HG02678 (cell line): ENCODE results near the gene RPS15.

ENCODE experiments used
- ATAC-seq: cut with Tn5 transposase; IDR thresholded peaks from one replicate; pipeline ENCODE4 v1.9.1; 2021; ENCODE audit warnings: mild to moderate bottlenecking, moderate library complexity; ENCODE audit not compliant: unreplicated experiment

Gene RPS15

DNA sequence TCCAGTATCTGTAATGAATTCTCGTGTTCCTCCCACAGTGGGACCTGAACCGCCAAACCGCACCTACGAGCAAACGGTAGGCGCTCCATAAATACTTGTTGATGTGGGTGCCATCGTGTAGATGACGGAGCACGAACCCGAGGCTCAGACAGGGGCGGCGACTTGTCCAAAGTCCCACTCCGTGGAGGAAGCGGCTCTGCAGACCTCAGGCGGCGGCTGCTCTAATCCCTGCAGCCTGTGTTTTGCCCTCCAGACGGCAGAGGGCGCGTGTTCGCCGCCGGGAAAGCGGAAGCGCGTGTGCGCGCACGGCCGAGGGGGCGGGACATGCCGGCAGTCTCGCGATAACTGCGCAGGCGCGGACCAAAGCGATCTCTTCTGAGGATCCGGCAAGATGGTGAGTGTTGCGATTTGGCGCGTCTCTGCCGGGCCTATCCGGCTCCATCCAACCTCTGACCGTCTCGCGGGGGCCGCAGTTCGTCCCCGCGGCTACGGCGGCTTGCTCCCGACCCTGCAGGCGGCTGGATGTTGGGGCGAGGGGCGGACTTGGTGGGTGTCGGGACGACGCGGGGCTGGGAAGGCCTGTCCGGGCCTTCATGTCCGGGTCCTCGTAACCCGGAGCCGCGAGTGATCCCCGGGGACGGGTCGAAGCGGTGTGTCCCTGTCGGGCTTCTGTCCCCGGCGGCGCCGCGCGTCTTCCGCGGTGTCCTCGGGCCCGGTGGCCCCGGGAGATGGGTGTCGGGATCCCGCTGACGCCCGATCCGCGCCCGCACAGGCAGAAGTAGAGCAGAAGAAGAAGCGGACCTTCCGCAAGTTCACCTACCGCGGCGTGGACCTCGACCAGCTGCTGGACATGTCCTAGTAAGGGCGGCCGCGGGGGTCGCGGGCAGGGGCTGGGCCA is at the start of gene RPS15:
Gene RPS15, plus strand, starts transcription at position 362 of the 898 bp plus-strand sequence. Its CDS starts 30 bp downstream, at position 392.
- ATAC-seq = peak; percentile 82

DNA sequence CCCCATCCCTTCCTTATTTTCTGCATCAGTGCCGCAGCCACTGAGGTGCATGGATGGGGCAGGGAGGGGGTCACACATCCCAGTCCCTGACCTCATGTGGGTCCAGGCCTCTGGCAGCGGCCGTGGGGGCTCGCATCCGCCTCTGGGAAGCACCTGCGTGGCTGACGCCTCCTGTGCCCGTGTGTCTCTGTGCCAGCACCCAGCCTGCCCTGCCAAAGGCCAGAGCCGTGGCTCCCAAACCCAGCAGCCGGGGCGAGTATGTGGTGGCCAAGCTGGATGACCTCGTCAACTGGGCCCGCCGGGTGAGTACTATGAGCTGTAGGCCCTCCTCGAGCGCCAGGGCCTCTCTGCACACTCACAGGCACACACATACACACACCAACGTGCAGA is 49.6 kb upstream of the RPS15 start:
- ATAC-seq = no peak

DNA sequence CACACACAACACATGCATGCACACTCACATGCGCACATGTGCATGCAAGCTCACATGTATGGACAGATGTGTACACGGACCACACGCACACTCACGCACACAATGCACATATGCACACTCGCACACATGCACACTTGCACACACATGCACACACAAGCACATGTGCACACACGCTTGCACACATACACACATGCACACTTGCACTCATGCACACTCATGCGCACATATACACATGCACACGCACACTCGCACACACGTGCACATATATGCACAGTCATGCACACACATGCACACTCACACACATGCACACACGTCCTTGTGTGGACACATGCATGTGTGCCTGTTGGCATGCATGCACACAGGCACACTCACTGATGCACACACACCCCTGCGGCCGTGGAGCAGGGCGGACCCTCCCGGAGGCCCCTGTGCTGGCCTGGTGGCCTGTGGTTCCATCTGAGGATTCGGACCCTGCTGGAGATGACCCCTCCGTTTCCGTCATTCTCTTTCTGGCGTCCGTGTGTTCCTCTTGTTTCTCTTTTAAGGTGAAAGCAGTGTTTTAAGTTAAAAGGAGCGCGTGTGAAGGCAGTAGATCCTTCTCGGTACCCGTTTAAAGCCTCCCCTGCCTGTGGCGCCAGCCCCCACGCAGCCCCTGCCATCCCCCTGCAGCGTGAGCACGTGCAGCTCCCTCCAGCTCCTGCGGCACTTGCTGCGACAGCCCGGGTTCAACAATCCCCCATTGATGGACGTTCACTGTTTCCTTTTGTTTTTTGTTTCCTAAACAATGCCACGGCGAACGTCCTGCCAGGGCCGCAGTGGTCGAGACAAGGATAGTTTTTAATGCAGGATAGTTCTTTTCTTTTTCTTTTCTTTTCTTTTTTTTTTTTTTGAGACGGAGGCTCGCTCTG is 48.9 kb upstream of the RPS15 start:
- ATAC-seq = no peak

DNA sequence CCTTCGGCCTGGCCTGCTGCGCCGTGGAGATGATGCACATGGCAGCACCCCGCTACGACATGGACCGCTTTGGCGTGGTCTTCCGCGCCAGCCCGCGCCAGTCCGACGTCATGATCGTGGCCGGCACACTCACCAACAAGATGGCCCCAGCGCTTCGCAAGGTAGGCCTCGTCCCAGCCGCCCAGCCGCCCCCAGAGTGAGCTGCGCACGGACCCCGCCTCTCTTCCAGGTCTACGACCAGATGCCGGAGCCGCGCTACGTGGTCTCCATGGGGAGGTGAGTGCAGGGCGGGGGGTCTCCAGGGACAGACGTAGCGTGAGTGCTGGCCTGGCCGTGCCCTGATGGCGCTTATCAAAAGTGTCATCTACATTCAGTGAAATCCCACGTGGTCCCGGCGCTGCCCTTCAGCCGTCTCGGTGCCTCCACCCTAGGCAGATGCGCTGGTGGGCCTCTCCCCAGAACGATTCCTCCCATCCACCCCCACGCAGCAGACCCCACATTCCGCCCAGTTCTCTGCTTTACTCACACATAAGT is 47.2 kb upstream of the RPS15 start:
- ATAC-seq = no peak

DNA sequence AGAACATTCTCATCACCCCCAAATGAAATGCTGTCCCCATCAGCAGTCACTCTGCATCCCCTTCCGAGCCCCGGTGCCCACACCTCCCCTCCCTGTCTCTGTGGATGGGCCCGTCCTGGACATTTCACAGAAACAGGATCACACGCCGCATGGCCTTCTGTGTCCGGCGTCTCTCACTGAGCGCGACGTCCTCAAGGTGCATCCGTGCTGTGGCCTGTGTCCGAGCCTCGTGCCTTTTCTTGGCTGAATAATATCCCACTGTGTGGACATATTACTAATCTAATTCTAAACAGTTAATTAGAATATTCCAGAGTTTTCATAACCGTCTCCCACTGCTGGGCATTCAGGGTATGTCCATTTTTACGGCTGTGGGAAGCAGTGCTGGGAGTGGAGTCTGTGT is 45.8 kb upstream of the RPS15 start:
- ATAC-seq = no peak

DNA sequence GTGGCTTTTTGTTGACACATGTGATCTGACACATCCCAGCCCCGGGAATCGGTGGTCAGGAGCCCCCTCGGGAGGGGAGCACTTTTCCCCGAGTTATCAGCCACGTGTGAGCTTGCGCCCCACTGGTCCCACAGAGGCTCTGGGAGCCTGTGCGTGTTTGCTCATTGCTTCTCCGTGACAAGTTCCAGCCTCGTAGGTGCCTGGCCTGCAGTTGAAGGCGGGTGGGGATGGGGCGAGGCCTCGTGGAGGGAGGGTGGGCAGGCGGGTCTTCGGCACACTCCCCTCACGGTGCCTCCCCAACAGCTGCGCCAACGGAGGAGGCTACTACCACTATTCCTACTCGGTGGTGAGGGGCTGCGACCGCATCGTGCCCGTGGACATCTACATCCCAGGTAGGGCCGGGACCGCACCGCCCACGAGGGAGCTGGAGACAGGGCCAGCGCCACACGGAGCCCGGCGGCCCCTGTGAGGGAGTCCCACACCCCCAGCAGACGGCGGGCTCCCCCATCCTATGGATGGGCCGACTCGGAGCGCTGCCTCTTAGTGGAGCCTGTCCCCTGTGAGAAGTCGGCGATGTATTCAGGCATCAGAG is 45.2 kb upstream of the RPS15 start:
- no peak for ATAC-seq

DNA sequence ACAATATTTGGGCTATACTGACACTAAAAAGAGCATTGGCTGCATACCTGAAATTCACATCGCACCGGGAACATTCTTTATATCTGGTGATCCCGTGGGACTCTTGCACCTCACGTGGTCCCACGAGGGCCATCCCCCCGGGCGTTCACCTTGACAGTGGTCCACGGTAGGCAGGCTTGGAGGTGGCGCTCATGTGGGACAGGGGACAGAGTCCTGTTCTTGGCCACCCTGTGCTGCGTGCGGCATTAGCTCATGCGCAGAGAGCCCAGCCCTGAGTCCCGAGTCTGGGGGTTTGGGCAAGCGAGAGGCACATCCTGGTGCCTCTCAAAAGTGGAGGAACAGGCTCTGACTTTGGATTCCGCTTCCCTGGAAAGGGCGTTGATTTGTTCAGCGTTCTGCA is 44.4 kb upstream of the RPS15 start:
- no peak for ATAC-seq

DNA sequence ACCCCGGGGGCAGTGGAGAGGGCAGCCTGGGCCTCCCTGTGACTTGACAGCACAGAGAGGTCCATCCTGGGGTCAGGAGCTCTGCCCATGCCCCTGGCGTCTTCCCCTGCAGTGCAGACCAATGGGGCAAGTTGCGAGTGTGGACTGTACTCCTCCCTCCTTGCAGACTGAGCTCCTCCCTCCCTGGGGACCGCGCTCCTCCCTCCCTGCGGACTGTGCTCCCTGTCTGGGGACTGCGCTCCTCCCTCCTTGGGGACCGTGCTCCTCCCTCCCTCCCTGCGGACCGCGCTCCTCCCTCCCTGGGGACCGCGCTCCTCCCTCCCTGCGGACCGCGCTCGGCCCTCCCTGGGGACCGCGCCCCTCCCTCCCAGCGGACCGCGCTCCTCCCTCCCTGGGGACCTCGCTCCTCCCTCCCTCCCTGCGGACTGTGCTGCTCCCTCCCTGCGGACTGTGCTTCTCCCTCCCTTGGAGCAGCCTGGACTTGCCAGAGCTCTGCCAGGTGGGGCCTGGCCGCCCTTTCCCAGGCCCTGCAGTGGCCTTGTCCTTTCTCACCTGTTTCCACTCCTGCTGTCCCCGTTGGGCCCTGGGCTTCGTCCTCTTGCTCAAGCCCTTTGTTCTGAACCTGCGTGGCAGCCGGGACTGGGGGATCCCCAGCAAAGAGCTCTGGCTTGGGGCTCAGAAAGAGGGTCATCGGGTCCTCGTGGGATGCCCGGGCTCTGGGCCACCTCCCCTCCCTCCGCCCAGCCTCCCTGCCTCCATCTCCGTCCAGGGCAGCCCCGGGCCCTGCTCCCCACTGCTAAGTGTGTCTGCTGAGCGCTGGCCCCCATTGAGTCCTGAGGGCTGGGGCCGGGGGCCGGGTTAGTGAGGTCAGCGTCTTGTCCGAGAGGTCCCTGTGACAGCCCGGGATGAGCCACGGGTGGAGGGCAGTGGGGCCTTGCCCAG is 43.7 kb upstream of the RPS15 start:
- ATAC-seq = no peak

DNA sequence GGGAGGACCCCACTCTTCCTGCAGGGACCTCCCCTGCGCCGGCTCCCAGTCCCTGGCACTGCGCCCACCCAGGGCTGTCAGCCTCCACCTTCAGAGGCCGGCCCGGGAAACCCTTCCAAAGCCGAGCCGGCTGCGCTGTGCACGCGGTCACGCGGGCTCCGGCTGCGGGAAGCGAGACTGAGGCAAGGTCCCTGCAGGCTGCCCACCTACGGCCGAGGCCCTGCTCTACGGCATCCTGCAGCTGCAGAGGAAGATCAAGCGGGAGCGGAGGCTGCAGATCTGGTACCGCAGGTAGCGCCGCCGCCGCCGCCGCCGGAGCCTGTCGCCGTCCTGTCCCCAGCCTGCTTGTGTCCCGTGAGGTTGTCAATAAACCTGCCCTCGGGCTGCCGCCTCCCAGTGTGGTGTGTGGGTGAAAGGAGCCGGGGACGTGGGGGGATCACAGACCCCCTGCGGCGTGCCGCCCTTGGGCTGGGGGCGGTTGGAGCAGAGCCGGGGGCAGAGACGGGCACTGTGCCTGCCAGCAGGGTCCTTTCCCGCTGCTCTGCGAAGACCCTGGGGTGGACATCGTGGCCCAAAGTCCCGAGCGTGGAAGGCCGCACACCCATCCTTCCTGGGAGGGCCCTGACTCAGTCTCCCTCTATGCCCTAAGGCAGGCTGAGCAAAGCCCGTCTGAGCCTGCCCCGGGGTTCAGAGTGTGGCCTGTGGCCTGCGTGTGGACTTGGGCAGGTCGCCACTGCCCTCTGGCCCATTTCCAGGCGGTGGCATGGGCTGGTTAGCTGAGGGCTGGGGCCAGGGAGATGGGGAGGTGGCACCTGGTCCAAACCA is 42.8 kb upstream of the RPS15 start:
- no peak for ATAC-seq

DNA sequence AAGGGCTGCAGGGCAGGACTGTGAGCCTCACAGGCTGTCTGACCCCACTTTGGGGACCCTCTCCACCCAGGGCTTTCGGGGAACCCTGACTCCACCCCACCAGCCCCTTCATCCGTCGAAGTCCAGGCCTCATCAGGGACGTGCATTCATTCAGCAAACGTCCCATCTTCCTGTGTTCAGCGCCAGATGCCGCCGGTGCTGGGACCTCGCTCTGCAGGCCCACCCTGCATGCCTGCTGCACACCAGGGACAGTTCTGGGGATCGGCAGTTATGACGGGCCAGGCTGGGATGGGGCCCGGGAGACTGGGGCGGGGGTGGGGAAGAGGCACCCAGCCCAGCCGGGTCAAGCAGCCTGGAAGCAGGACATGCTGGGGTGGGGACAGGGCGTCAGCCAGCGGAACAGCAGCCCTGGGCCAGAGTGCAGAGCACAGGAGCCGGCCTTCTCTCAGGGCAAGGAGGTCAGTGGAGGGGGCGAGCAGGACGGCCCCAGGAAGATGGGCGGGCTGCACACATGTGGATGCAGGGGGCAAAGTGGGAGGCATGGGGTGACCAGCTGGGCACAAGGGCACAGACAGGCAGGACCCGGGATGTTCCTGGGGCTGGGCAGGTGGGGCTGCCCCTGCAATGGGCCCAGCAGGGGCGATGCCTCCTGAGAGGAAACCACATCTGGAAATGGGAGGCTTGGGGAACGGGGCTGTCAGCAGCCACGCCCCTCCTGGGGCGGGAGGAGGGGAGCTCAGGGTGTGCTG is 42.0 kb upstream of the RPS15 start:
- ATAC-seq = no peak

DNA sequence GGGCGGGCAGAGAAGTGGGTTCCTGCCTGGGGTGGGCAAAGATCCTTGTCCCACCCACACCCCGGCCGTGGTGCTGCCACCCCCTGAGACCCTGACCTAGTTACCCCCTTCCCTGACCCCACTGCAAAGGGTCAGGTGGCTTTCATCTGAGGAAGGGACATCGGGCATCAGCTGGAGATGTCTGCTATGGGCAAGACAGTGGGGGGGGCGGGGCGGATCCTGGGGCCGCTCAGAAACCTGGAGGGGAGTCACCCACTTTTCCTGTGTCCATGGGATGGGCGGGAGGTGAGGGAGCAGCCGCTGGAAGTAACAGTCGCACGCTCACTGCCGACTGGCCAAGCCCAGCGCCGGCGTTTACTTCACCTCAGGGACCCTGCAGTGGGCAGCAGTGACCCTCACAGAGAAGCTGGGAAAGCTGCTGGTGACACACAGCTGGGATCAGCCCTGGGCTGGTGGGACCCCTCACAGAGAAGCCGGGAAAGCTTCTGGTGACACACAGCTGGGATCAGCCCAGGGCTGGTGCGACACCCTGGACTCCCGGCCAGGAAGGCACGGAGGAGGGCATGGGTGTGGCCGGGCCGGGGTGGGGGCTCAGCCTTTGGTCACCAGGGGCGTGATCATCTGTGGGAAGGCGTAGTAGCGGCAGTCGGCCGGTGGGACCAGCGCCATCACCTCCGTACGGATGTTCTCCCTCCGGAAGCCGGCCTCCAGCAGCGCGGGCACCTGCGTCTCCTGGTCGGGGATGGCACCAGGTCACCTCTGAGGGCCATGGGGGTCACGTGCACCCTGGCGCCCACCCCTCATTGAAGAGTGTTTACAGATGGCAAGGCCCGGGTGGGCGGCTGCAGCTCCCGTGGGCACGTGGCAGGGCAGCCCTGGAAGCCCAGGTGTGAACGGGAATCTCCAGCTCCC is 41.2 kb upstream of the RPS15 start:
- no peak for ATAC-seq

DNA sequence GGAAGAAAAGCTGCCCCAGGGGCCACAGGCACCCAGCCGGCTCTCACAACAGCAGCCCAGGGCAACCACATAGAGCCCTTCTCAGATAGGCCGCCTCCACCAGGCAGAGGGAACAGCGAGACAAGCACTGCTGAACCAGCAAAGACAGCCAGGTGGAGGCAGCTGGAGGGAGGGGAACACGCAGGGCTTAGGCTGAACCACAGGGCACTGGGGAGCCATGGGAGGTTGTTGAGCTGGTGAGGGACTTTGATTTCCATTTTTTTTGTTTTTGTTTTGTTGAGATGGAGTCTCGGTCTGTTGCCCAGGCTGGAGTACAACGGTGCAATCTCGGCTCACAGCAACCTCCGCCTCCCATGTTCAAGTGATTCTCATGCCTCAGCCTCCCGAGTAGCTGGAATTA is 40.4 kb upstream of the RPS15 start:
- ATAC-seq = no peak

DNA sequence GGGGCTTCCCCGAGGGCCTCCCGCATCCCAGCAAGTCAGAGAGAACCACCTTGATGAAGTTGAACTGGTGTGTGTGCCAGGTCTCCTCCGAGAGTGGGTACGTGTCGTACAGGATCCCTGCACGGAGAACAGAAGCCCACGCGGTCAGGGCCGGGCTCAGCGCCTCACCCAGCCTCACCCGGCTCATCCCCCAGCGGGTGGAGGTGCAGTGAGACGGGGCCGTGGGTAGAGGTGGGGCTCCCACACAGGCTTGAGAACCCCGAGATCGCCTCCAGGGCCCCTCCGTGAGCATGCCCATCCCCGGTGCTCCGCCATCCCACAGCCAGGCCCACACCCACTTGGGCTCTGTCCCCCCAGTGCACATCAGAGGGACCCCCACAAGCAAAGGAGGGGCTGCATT is 39.1 kb upstream of the RPS15 start:
- ATAC-seq = no peak

DNA sequence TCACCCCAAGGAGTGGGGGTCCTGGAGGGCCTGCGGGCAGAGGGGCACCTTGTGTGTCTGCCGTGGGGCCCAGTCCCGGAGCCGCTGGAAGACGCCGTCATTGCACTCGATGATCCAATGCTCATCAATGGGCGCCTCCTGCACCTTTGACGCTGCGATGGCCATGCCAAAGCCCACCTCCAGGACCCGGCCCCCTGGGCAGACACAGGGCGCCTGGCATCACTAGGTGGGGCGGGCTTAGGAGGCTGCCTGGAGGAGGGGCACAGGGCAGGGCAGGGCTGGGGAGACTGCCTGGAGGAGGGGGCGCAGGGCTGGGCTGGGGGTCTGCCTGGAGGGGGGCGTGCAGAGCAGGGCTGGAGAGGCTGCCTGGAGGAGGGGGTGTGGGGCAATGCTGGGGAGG is 38.5 kb upstream of the RPS15 start:
- no peak for ATAC-seq

DNA sequence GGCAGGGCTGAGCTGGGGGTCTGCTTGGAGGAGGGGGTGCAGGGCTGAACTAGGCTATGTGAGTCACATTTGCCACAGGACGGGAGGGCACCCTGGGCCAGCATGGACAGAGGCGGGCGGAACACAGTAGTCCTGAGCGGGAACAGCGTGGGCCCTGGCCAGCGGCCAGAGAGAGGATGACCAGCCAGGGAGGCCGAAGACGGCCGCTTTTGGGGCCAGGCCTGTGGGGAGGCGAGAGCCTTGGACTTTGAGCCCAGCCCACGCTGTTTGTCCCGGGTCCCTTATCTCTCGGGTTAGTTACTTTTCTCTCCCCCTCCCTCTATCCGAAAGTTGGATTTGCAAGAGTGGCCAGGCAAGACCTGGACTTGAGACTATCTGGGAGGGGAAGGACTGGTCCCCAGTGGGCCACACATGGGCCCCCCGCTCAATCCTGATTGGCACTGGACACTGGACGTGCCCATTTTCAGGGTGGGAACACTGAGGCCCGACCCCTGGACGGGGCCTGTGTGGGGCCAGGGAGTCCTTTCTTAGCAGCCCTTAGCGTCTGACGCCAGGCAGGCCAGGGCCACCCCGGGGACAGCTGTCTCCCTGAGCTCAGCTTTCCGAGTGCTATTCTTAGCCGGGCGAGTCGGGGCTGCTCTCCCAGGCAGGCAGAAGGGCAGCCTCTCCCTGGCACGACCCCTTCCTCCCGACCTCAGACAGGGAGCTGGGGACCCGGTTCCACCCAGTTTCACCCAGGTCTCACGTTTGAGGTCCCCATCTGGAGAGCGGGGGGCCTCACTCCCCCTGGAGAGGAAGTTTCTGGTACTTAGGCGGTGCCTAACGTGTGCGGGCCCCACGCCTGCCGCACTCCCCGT is 37.7 kb upstream of the RPS15 start:
- no peak for ATAC-seq

DNA sequence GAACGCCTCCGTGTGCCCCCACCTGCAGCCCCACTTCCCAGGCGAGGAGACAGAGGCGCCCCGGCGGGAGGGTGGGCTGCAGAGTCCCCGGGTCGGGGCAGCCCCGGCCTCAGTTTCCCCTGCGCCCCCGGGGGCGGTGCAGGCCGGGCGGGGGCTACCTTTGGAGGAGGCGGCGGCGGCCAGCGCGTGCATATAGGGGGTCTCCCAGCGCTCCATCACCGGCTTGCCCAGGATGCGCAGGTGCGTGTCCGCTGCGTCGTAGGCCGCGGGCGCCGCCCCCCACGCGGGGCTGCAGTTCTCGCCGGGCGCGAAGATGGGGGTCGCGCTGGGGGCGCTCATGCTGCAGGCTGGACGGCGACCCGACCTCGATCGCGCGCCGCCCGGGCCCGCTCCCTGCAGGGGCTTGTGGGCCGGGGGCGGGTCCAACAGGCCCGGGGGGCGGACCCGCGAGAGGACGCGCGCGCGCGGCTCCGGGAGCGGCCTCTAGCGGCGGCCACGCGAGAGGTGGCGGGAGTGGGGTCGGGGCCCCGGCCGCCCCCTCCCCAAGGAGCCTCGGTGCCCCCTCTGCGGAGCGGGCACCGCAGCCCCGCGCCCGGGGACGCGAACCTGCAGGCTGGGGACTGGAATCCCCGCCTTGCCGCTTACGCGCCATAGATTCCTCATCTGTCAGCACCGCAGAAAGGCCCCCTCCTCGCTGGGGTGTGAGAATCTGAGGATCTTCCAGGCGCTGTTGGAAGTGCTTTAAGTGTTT is 36.9 kb upstream of the RPS15 start, which contains the start of gene GAMT:
Gene GAMT, minus strand, starts transcription at position 405 of the 751 bp plus-strand sequence. Its CDS starts 66 bp downstream, at position 339.
- ATAC-seq = no peak
